NT2/D1 (cell line): ENCODE measurements around the gene FLOT1.

Source experiments
- DNase-seq: peaks from one replicate; pipeline ENCODE4 v3.0.0-alpha.2; 2011; ENCODE audit warnings: low read depth, low spot score
- H3K27me3 ChIP-seq: 2 replicates; pipeline ENCODE4 v1.6.0; 2011; ENCODE audit warnings: mild to moderate bottlenecking; ENCODE audit not compliant: insufficient read length, insufficient read depth
- H3K36me3 ChIP-seq: 2 replicates; pipeline ENCODE4 v1.6.1; 2011; ENCODE audit warnings: mild to moderate bottlenecking, low read length, mixed read lengths; ENCODE audit not compliant: insufficient read depth, insufficient read length
- H3K4me1 ChIP-seq: 2 replicates; pipeline ENCODE4 v1.5.1; 2011; ENCODE audit not compliant: insufficient read depth, insufficient read length
- H3K4me3 ChIP-seq: 2 replicates; pipeline ENCODE4 v1.5.1; 2011; ENCODE audit warnings: low read depth; ENCODE audit not compliant: insufficient read length
- H3K9ac ChIP-seq: 2 replicates; pipeline ENCODE4 v1.6.0; 2011; ENCODE audit warnings: low read depth; ENCODE audit not compliant: insufficient read length
- H3K9me3 ChIP-seq: 2 replicates; pipeline ENCODE4 v1.5.1; 2011; ENCODE audit warnings: mild to moderate bottlenecking, low read length; ENCODE audit not compliant: insufficient read depth
- SUZ12 ChIP-seq: IDR thresholded peaks from 2 replicates; pipeline ENCODE4 v1.6.1; 2011; ENCODE audit not compliant: insufficient read length, insufficient read depth; ENCODE audit errors: extremely low read depth
- YY1 ChIP-seq: IDR thresholded peaks from 2 replicates; pipeline ENCODE4 v1.6.1; 2011; ENCODE audit not compliant: insufficient read length, insufficient read depth
- ZNF274 ChIP-seq: IDR thresholded peaks from 2 replicates; pipeline ENCODE4 v1.6.1; 2011; ENCODE audit warnings: mild to moderate bottlenecking, low read depth, low read length

Gene FLOT1

DNA sequence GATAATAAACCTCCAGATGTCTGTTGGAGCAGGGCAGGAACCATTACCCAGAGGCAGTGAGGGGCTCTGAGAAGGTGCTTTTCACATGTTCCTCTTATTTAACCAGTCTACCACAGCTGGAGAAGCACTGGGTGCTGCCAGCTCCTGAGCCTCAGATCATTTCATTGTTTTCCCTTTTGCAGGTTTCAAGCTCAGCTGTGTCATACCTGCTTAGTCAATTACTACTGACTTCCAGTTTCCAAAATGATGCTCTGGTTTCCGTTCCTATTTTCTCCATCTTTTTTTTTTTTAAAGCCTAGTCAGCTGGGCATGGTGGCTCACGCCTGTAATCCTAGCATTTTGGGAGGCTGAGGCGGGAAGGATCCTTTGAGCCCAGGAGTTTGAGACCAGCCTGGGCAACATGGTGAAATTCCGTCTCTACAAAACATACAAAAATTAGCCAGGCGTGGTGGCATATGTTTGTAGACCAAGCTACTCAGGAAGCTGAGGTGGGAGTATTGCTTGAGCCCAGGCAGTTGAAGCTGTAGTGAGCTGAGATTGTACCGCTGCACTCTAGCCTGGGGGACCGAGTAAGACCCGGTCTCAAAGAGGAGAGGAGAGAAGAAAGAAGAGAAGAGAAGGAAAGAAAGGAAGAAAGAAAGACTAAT is 6.7 kb downstream of the FLOT1 start:
- peaks cover 67% of the 10 kb centered on the region for H3K36me3 ChIP-seq
- peaks cover 4% of the 10 kb centered on the region for H3K4me1 ChIP-seq
- H3K27me3 ChIP-seq = no peaks in the 10 kb centered on the region
- no peak overlapping the region for H3K4me3 ChIP-seq
- DNase-seq = no peak
- H3K9ac ChIP-seq = no peak overlapping the region
- H3K9me3 ChIP-seq = no peaks in the 10 kb centered on the region
- TF ChIP-seq YY1 = no peak
- TF ChIP-seq ZNF274 = no peak
- TF ChIP-seq SUZ12 = no peak

DNA sequence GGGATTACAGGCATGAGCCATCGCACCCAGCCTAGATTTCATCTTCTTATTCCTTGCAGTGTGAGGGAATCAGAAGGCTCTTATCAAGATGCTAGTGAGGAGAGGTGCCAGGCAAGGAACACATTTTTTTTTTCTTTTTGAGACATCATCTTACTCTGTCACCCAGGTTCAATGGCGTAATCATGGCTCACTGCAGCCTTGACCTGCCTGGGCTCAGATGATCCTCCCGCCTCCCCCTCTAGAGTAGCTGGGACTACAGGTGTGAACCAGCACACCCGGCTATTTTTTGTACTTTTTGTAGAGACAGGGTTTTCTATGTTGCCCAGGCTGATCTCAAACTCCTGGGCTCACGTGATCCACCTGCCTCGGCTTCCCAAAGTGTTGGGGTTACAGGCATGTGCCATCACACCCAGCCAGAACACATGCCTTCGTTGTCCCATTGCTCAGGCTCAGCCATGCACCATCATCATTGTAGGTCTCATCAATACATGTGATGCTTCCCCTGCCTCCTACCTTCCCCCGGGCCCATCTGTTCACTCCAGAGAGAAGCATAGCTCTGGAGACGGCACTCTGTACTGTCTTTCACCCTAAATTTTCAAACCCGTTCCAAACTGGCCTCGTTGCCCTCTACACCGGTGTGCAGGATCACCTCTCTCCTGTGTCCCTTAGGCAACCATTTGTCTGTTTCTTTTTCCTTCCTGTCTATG is 10.1 kb downstream of the FLOT1 start:
- Histone ChIP-seq H3K27me3 (no peaks in the 10 kb centered on the region), H3K9ac (no peak overlapping the region), H3K36me3 (peaks cover 63% of the 10 kb centered on the region), H3K9me3 (no peaks in the 10 kb centered on the region), H3K4me1 (peaks cover 6% of the 10 kb centered on the region), H3K4me3 (no peak overlapping the region)
- no peak for DNase-seq
- no peak for TF ChIP-seq YY1
- TF ChIP-seq ZNF274 = no peak
- no peak for TF ChIP-seq SUZ12

DNA sequence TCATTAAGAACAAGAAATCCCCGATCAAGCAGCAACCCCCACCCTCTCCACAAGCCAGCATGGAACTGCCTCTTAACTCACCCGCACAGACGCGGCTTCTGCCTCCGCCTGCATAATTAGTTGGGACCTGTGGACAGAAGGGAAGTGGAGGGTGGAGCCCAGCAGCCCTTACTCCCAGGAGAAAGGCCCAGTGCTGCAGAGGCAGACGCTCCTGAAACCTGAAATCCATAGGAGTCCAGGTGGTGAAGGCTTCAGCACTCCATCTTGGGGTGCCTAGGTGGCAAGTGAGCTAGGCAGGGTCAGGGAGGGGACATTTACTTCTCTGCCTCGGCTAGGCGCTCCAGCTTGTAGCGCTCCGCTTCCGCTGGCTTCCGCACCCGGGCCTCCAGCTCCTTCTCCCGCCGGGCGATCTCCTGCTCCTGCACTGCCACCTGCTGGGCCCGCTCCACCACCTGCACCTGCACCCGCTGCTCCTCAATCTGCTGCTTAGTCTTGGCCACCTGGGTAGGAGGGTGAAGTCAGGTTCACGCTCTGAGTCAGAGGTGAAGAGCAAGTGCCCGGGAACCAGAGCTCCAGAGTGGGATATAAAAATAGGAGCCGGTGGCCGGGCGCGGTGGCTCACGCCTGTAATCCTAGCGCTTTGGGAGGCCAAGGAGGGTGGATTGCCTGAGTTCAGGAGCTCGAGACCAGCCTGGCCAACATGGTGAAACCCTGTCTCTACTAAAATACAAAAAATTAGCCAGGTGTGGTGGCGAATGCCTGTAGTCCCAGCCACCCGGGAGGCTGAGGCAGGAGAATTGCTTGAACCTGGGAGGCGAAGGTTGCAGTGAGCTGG is 11.7 kb downstream of the FLOT1 start:
- H3K27me3 ChIP-seq = no peaks in the 10 kb centered on the region
- H3K9ac ChIP-seq = peak overlapping the region; percentile 32
- H3K4me3 ChIP-seq = no peak overlapping the region
- no peak for DNase-seq
- no peak for TF ChIP-seq ZNF274
- TF ChIP-seq SUZ12 = no peak
- TF ChIP-seq YY1 = no peak
- H3K36me3 ChIP-seq = peaks cover 59% of the 10 kb centered on the region
- no peaks in the 10 kb centered on the region for H3K9me3 ChIP-seq
- peaks cover 6% of the 10 kb centered on the region for H3K4me1 ChIP-seq

DNA sequence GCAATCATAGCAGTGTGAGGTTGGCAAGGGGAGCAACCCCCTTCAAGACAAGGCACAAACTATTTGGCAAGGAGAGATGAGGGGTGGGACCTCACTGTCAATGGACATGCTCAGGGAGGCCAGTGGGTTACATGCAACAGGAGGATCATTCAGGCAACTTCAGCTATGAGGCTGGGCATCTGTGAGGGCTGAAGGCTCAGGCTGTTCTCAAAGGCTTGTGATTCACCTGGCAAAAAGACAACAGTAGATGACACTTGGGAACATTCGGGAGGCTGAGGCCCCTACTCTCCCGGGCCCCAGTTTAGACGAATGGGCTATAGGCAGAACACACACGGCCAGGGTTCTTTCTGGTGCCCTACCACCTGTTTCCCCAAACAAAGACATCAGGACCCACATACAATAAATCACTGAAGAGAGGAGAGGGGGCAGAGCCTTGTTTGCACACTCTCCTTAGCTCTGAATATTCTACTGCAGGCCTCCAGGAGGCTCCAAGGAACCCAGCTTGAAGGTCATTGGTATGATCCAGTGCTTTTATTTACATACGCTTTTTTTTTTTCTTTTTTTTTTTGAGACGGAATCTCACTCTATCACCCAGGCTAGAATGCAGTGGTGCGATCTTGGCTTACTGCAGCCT is 14.4 kb downstream of the FLOT1 start:
- no peak for DNase-seq
- no peak overlapping the region for H3K4me3 ChIP-seq
- no peaks in the 10 kb centered on the region for H3K9me3 ChIP-seq
- no peaks in the 10 kb centered on the region for H3K27me3 ChIP-seq
- H3K9ac ChIP-seq = no peak overlapping the region
- TF ChIP-seq SUZ12 (no peak), YY1 (no peak), ZNF274 (no peak)
- peaks cover 69% of the 10 kb centered on the region for H3K36me3 ChIP-seq
- H3K4me1 ChIP-seq = peaks cover 9% of the 10 kb centered on the region

- no peak overlapping the region for H3K9ac ChIP-seq
- H3K4me3 ChIP-seq = no peak overlapping the region
- peaks cover 72% of the 10 kb centered on the region for H3K36me3 ChIP-seq
- no peaks in the 10 kb centered on the region for H3K27me3 ChIP-seq
- no peaks in the 10 kb centered on the region for H3K9me3 ChIP-seq
- no peak for TF ChIP-seq ZNF274
- TF ChIP-seq YY1 = no peak
- TF ChIP-seq SUZ12 = no peak
- DNase-seq = no peak
- peaks cover 9% of the 10 kb centered on the region for H3K4me1 ChIP-seq
These were observed 15.7 kb downstream of the FLOT1 start for GRCh38 chr6:30726506-30727413.

DNA sequence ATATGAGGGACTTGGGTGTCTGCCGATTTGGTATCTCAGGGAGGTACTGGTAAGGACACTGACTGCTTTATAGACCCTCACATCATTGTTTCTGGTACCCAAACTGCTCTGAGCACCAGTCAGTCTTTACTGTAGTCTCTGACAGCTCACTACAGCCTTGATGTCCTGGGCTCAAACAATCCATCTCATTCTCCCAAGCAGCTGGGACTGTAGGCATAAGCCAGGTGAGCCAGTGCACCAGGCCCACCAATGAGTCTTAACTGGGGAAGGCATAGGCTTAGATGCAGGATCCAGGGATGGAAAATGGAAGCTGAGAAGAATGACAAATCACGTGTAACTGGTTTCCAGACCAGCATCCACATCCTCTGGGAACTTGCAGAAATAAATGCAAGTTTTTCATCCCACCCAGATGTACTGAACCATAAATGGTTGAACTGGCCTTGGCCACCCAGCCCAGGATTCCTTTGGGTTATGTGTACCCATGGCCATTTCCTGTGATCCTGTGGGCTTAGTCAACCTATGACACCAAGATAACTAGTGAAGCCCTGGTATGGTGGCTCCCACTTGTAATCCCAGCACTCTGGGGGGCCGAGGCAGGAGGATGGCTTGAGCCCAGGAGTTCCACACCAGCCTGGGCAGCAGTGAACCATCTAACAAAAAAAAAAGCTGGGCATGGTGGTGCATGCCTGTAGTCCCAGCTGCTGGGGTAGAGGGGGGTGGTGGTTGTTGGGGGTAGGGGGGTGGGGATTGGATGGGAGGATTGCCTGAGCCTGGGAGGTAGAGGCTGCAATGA is 16.6 kb downstream of the FLOT1 start:
- Histone ChIP-seq H3K4me1 (peaks cover 9% of the 10 kb centered on the region), H3K9me3 (no peaks in the 10 kb centered on the region), H3K36me3 (peaks cover 73% of the 10 kb centered on the region), H3K9ac (no peak overlapping the region), H3K27me3 (no peaks in the 10 kb centered on the region), H3K4me3 (no peak overlapping the region)
- DNase-seq = no peak
- TF ChIP-seq YY1 (no peak), SUZ12 (no peak), ZNF274 (no peak)
